CD14-positive monocyte (primary cell): ENCODE data around the gene FOXN1. TPM values are rescaled to one million over a fixed set of nuclear protein-coding genes. Genes with fewer than 3 reads are reported as not detected.

ENCODE experiments used
- DNase-seq, 3 donors: peaks; one replicate each; pipeline ENCODE4 v3.0.0-alpha.2; 2011 to 2022
- H2AFZ ChIP-seq: 2 replicates; pipeline ENCODE4 v1.6.0; 2012; ENCODE audit warnings: mild to moderate bottlenecking, low read depth, low read length, inconsistent platforms; ENCODE audit not compliant: insufficient read depth, poor library complexity, severe bottlenecking
- H3K27ac ChIP-seq, 2 donors: 1 replicate in 1 of 2; 2 replicates in 1 of 2; pipeline ENCODE4 v1.5.1; 2012 to 2013; ENCODE audit warnings: low read length in 2 of 2, control low read depth in 1 of 2, inconsistent platforms in 1 of 2, low read depth in 1 of 2, mild to moderate bottlenecking in 1 of 2
- H3K27me3 ChIP-seq, 2 donors: one replicate each; pipeline versions ENCODE4 v1.6.0 to v1.6.1; 2011 to 2013; ENCODE audit warnings: low read length in 2 of 2; ENCODE audit not compliant: control insufficient read depth in 2 of 2, insufficient read depth in 2 of 2
- H3K36me3 ChIP-seq, 2 donors: replicated peaks in 1 of 2; 1 replicate in 1 of 2; 2 replicates in 1 of 2; pipeline versions ENCODE4 v1.5.1 to v1.6.1; 2012 to 2013; ENCODE audit warnings: low read length in 2 of 2, control low read depth in 1 of 2, inconsistent platforms in 1 of 2, mild to moderate bottlenecking in 1 of 2; ENCODE audit not compliant: insufficient read depth in 2 of 2, control insufficient read depth in 1 of 2
- H3K4me1 ChIP-seq, 2 donors: 1 replicate in 1 of 2; 2 replicates in 1 of 2; pipeline versions ENCODE4 v1.5.1 to v1.6.1; 2012 to 2013; ENCODE audit warnings: low read length in 2 of 2, control low read depth in 1 of 2, inconsistent platforms in 1 of 2, mild to moderate bottlenecking in 1 of 2, moderate library complexity in 1 of 2; ENCODE audit not compliant: insufficient read depth in 2 of 2, control insufficient read depth in 1 of 2
- H3K4me2 ChIP-seq: replicated peaks from 2 replicates; pipeline ENCODE3; 2012; ENCODE audit warnings: low read length, moderate library complexity, mild to moderate bottlenecking; ENCODE audit not compliant: poor library complexity, severe bottlenecking; ENCODE audit errors: extremely low read depth
- H3K4me3 ChIP-seq, 3 experiments: fragments of 200-600 bp in 1 of 3; sonication (generic) in 1 of 3; replicated peaks in 1 of 3; 1 replicate in 2 of 3; 2 replicates in 1 of 3; pipeline ENCODE4 v1.5.1; 2011 to 2013; ENCODE audit warnings: low read length in 3 of 3, mild to moderate bottlenecking in 3 of 3, control low read depth in 2 of 3, low read depth in 2 of 3, inconsistent platforms in 1 of 3, moderate library complexity in 1 of 3
- H3K79me2 ChIP-seq: 2 replicates; pipeline ENCODE4 v1.6.0; 2012; ENCODE audit warnings: mild to moderate bottlenecking, control low read depth, inconsistent platforms, low read length, moderate library complexity; ENCODE audit not compliant: insufficient read depth
- H3K9ac ChIP-seq: 2 replicates; pipeline ENCODE4 v1.6.0; 2017; ENCODE audit warnings: low read length, mild to moderate bottlenecking; ENCODE audit not compliant: insufficient read depth, poor library complexity, severe bottlenecking
- H3K9me3 ChIP-seq, 2 donors: replicated peaks in 1 of 2; 1 replicate in 1 of 2; 2 replicates in 1 of 2; pipeline versions ENCODE4 v1.5.1 to v1.6.1; 2012 to 2013; ENCODE audit warnings: low read length in 2 of 2, control low read depth in 1 of 2; ENCODE audit not compliant: control insufficient read depth in 1 of 2, insufficient read depth in 1 of 2
- H4K20me1 ChIP-seq: 2 replicates; pipeline ENCODE4 v1.6.0; 2012; ENCODE audit warnings: mild to moderate bottlenecking, low read length, control low read depth, moderate library complexity; ENCODE audit not compliant: insufficient read depth
- H3K27ac Mint-ChIP-seq, 7 donors: one replicate each; pipeline ENCODE4 v1.8.0; 2020; ENCODE audit warnings: mild to moderate bottlenecking in 7 of 7, mixed read lengths in 7 of 7, moderate library complexity in 6 of 7, inconsistent platforms in 2 of 7
- H3K27me3 Mint-ChIP-seq, 3 donors: one replicate each; pipeline ENCODE4 v1.8.0; 2021 to 2022; ENCODE audit warnings: low read depth in 3 of 3, mild to moderate bottlenecking in 3 of 3, mixed read lengths in 3 of 3, moderate library complexity in 3 of 3, inconsistent platforms in 1 of 3
- H3K36me3 Mint-ChIP-seq, 2 donors: one replicate each; pipeline ENCODE4 v1.8.0; 2020; ENCODE audit warnings: mixed read lengths in 2 of 2, inconsistent platforms in 1 of 2, mild to moderate bottlenecking in 1 of 2
- H3K4me1 Mint-ChIP-seq: one replicate; pipeline ENCODE4 v1.8.0; 2020; ENCODE audit warnings: mild to moderate bottlenecking, mixed read lengths
- H3K4me3 Mint-ChIP-seq, 2 donors: one replicate each; pipeline ENCODE4 v1.8.0; 2020; ENCODE audit warnings: mild to moderate bottlenecking in 2 of 2, mixed read lengths in 2 of 2, moderate library complexity in 1 of 2
- H3K9me3 Mint-ChIP-seq, 7 donors: one replicate each; pipeline ENCODE4 v1.8.0; 2020 to 2022; ENCODE audit warnings: mixed read lengths in 7 of 7, mild to moderate bottlenecking in 6 of 7, moderate library complexity in 6 of 7, inconsistent platforms in 2 of 7
- CTCF ChIP-seq: fragments of 200-600 bp; IDR thresholded peaks from one replicate; pipeline ENCODE4 v1.8.0; 2022; ENCODE audit warnings: antibody characterized with exemption, mild to moderate bottlenecking
- WGBS: methylation state at CpG from one replicate; pipeline ENCODE4 v1.1.5; 2013; ENCODE audit warnings: missing lambda C conversion rate; ENCODE audit not compliant: insufficient coverage; 5-methylcytosine and 5-hydroxymethylcytosine counted together
- intact Hi-C, 2 donors: fragments of 100-400 bp; cut with micrococcal nuclease; formaldehyde crosslinking; loops; one replicate each; pipeline versions ENCODE4 v1.15.0 to v1.15.1; 2023
- polyA plus RNA-seq, 3 donors: library from polyadenylated mRNA; depleted of rRNA in 1 of 3; unstranded in 2 of 3; stranded (reverse) in 1 of 3; fragments of 300-500 nt in 2 of 3; fragments of >200 nt in 1 of 3; fragmentation: Illumina TruSeq in 2 of 3; gene quantifications; 1 replicate in 2 of 3; 2 replicates in 1 of 3; pipeline ENCODE4 v1.2.3, GENCODE V29; 2012 to 2021

The FOXN1 gene
- polyA plus RNA-seq, 3 donors = not detected

GRCh38 chr17:28532050-28532960 lies 26.2 kb downstream of the FOXN1 start:
- WGBS = 95% methylated on average over 5 of the region's 7 CpGs
- H3K4me2 ChIP-seq = no peak overlapping the region
- H4K20me1 ChIP-seq = no peaks in the 10 kb centered on the region
- no peaks in the 10 kb centered on the region for H3K36me3 ChIP-seq
- Mint-ChIP-seq H3K36me3 (no peaks in the 10 kb centered on the region), H3K4me3 (no peak overlapping the region), H3K27me3 (peaks cover 2 to 10% (median 5%) of the 10 kb centered on the region in 3 donors), H3K9me3 (no peaks in the 10 kb centered on the region), H3K27ac (no peak overlapping the region), H3K4me1 (no peaks in the 10 kb centered on the region)
- H3K9ac ChIP-seq = no peak overlapping the region
- DNase-seq = no peak
- no peak overlapping the region for H3K27ac ChIP-seq
- H3K4me3 ChIP-seq = no peak overlapping the region
- intact Hi-C loops = no loop called here
- H2AFZ ChIP-seq = no peak overlapping the region
- H3K79me2 ChIP-seq = no peaks in the 10 kb centered on the region
- no peaks in the 10 kb centered on the region for H3K9me3 ChIP-seq
- no peaks in the 10 kb centered on the region for H3K4me1 ChIP-seq
- H3K27me3 ChIP-seq = no peaks in the 10 kb centered on the region
- TF ChIP-seq CTCF = no peak

GRCh38 chr17:28533091-28533807 lies 27.1 kb downstream of the FOXN1 start:
- 91% methylated on average over 14 of the region's 16 CpGs for WGBS

More at GRCh38 chr17:28533091-28533807, 27.1 kb downstream of the FOXN1 start:
- Histone ChIP-seq H3K9me3 (no peaks in the 10 kb centered on the region), H3K27ac (no peak overlapping the region), H2AFZ (no peak overlapping the region), H3K27me3 (no peaks in the 10 kb centered on the region), H3K79me2 (no peaks in the 10 kb centered on the region), H3K4me2 (no peak overlapping the region), H3K4me1 (no peaks in the 10 kb centered on the region), H3K9ac (no peak overlapping the region), H4K20me1 (no peaks in the 10 kb centered on the region), H3K36me3 (no peaks in the 10 kb centered on the region), H3K4me3 (no peak overlapping the region)
- H3K27me3 Mint-ChIP-seq = peaks cover 2 to 10% (median 5%) of the 10 kb centered on the region in 3 donors
- H3K4me1 Mint-ChIP-seq = no peaks in the 10 kb centered on the region
- no peaks in the 10 kb centered on the region for H3K36me3 Mint-ChIP-seq
- no peak overlapping the region for H3K27ac Mint-ChIP-seq
- no peak for TF ChIP-seq CTCF
- DNase-seq = no peak
- no peak overlapping the region for H3K4me3 Mint-ChIP-seq
- intact Hi-C loops = no loop called here
- no peaks in the 10 kb centered on the region for H3K9me3 Mint-ChIP-seq
